HT1080 (cell line): ENCODE results near the gene PDCD10. TPM values are rescaled to one million over a fixed set of nuclear protein-coding genes. Genes with fewer than 3 reads are reported as not detected.
A peak's percentile ranks its signal among the peaks of the same experiment; 100 is the strongest.

Experiments
- DNase-seq: peaks from one replicate; pipeline ENCODE4 v3.0.0-alpha.2; 2015; ENCODE audit warnings: low read depth
- total RNA-seq: library from RNA; depleted of rRNA; stranded (reverse); fragments of >200 nt; shearing (Covaris generic); gene quantifications from 2 replicates; pipeline ENCODE4 v1.2.3, GENCODE V29; 2014

The PDCD10 gene
- total RNA-seq, 1 experiment from 2014 or later = 210 TPM

DNA sequence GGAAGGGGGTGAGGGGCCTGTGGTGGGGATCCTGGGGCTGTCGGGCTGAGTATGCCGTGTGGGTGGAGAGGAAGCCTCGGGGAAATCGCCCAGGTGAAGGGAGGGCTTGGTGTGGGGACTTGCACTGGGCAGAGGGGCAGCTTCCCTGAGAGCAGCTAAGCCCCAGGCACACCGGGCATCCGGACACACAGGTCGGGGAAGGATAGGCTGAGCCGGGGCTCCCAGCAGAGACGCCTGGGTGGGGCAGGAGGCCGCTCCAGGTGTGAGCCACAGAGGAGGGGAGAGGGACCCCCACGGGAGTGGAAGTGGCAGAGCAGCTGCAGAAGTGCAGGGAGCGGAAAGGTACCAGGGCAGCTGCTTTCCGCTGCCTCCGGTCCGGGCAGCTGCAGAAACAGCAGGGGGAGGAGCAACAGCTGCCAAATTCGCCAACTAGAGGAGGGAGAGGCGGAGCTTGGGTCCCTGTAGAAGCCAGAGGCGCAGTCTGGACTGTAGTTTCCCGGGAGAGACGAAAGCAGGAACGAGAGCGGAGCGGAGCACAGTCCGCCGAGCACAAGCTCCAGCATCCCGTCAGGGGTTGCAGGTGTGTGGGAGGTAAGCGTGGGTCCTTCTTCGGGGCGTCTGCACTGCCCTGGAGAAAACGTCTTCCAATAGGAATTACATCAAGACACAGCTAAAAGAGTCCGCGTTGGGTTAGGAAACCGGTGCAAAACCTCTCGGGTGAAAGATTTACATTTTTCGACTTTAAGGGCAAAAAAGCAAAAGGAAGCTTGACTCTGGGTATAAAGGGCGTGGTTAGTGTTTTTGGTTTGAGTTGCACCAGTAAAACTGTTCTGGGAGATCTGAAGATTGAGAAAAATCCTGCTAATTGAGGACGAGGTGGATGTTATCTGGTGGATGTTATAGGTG is 794 bp upstream of the PDCD10 start, which contains the start of gene SERPINI1:
Gene SERPINI1 (plus strand): TSS at position 489 of the 906 bp plus-strand sequence. CDS start 53,408 bp downstream, outside the sequence.
- DNase-seq = peak; percentile 96

DNA sequence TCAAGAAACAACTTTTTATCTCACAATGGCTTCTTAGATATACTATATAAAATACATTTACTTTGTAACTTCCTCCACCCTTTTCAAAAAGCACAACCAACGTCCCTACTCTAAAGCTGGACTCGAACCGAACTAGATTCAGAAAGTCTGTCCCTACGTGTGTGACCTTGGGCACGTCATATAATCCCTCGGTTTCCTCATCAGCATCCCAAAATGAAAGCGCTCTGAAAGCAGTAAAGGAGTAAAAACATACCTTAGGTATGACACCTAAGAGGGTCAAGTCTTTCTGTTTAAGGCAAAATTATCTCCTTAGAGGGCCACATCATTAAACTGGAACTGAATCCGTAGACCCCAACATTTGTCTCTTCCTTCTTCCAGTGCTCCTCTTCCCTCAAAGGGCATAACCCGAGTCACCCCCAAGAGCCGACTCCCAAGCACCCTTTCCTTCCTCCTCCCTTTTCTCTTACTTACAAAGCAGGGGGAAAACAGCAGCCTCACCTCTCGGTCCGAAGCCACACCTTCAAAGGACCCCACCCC is 663 bp downstream of the PDCD10 start:
- DNase-seq = no peak

GRCh38 chr3:167732313-167733065 is 2.2 kb downstream of the PDCD10 start:
- no peak for DNase-seq

DNA sequence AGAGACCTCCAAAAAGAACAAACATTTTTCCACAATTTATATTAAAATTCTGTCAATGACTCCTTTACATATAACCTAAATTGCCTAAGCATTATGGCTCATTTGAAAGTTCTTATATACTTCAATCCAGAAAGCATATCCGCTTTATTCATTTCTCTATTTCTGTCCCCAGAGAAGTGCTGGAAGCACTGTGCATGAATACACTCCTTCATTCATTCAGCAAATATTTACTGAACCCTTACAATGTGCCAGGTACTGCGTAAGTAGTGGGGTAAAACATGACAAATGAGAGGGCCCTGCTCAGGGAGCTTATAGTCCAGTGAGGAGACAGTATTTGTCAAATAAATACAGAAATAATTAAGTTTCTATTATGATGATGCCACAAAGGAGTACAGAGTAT is 3.3 kb downstream of the PDCD10 start:
- DNase-seq = no peak

DNA sequence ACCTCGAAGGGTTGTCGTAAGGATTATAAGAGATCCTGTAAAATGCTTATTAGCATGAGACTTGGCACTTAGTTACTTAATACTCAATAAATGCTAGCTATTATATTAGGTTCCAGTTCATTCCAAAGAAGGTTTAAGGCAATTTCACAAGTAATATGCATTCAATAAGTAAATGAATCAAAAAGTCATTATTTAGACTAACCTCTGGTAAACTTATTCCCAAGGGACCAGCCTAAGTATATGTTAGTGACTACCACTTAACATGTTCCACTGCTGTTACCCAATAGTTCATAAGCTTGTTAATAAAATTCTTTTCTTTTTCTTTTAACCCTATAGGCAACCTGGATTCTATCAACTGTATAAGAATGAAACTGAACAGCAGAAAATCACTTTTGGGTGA is 5.1 kb downstream of the PDCD10 start:
- no peak for DNase-seq

GRCh38 chr3:167728632-167729323 is 5.9 kb downstream of the PDCD10 start:
- no peak for DNase-seq

GRCh38 chr3:167728176-167728575 is 6.5 kb downstream of the PDCD10 start:
- peak; percentile 66 for DNase-seq

DNA sequence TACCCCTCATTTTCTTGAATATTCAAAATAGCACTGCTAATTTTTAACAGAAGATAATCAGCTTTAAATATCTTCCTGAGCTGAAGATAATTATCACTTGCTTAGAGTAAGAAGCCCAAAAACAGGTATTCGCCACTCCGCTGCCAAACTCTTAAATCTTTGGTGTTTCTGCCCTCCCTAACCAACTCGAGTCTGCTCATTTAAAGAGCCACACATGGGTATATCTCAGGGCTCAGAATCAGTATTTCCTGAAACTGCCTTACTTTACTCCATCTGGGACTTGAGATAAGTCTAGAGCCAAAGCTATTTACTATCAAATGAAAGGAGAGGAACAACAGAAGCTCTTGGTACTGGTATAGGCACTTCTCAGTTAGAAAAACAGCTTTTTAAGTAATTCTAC is 10.8 kb downstream of the PDCD10 start:
- DNase-seq = no peak

DNA sequence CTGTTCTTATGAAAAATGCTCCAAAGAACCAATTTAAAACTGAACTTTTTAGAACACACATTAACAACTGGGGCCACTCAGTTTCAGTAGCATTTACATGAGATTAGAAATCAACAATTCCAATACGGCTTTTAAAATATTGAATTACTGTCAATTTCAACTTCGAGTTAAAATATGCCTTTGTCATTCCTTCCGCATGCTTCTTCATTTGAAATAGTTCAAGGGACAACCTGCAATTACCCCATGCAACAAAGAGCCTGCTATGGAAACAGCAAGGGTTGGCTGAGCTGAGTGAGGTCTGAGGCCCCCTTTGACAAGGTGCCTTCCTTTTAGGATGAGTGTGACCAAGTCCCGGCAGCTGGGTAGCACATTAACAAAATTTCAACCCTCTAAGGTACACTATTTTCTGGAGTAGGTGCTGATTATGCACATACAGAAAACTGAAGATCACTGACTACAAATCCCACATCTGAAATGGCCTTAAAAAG is 11.6 kb downstream of the PDCD10 start:
- DNase-seq = no peak

GRCh38 chr3:167718582-167718981 is 16.1 kb downstream of the PDCD10 start:
- no peak for DNase-seq

DNA sequence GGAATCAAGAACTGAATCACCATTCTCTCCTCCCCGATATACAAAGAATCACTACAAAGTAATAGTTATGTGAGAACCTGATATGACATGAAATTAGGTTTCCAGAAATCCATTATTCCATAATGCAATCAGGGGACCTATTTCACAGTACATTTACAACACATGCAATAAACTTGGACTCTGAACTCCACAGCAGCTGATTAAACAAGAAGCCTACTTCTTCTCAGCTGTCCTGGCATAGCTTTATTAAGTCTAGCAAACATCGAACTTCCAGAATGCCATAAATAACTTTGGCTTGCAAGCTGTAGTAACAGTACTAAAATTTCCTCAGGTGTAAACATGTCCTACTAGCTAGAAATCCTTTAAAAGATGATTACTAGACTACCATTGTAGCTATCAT is 17.8 kb downstream of the PDCD10 start:
- no peak for DNase-seq

DNA sequence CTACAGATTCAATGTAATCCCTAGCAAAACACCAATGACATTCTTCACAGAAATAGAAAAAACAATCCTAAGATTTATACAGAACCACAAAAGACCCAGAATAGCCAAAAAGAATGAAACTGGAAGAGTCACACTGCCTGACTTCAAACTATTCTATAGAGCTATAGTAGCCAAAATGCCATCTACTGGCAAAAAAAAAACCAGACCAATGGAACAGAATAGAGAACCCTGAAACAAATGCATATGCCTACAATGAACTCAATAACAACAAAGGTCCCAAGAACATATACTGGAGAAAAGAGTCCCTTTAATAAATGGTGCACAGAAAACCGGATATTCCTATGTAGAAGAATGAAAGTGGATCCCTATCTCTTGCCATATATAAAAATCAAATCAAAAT is 19.8 kb downstream of the PDCD10 start:
- no peak for DNase-seq

DNA sequence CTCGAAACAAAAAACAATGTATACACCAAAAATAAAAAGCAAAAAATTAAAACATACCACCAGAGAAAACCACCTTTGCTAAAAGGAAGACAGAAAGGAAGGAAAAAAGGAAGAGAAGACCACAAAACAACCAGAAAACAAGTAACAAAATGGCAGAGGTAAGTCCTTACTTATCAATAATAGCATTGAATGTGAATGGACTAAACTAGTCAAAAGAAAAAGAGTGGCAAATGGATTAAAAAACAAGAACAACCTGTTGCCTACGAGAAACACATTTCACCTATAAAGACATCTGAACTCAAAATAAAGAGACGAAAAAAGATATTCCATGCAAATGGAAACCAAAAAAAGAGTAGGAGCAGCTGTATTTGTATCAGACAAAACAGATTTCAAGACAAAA is 22.2 kb downstream of the PDCD10 start:
- DNase-seq = no peak

GRCh38 chr3:167711439-167711838 is 23.3 kb downstream of the PDCD10 start:
- DNase-seq = no peak

- DNase-seq = no peak
Measured at GRCh38 chr3:167710552-167710951, 24.1 kb downstream of the PDCD10 start.

GRCh38 chr3:167709690-167710089 is 25.0 kb downstream of the PDCD10 start:
- no peak for DNase-seq

DNA sequence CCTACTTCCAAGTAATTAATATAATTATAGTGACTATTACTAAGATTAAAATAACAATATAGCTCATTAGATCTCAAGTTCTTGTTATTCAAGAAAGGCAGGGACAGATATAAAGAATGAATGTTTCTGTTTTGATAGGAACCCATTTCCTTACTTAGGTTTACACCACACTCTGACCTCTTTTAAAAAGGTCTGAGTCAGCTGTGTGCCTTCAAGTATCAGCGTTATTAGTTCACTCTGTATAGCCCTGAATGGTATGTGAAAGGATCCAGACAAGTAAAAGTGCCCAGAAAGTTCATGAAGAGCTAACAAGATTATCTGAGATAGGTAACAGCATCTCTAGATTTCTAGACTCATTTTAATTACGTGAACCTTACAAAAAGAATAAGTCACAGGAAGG is 28.9 kb downstream of the PDCD10 start:
- DNase-seq = no peak

DNA sequence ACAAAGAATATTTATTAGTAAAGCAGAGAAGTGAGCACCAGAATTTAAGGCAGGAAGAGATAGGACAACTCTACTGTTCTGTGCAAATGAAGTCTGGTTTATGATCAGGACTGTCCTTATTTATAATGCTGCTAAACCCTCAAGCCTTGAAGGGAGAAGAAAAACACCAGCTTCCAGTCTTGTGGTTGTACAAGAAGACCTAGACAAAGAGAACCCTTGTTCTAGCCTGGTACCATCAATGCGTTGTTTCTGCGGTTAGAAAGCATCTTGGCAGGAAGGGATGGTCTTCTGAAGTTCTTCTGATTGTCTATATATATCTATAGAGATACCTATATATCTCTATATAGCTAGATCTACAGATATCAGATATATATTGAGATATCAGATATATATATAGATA is 33.8 kb downstream of the PDCD10 start:
- DNase-seq = no peak

- DNase-seq = no peak
Measured at GRCh38 chr3:167700046-167700445, 34.6 kb downstream of the PDCD10 start.

- DNase-seq = no peak
Measured at GRCh38 chr3:167694121-167694520, 40.6 kb downstream of the PDCD10 start.

DNA sequence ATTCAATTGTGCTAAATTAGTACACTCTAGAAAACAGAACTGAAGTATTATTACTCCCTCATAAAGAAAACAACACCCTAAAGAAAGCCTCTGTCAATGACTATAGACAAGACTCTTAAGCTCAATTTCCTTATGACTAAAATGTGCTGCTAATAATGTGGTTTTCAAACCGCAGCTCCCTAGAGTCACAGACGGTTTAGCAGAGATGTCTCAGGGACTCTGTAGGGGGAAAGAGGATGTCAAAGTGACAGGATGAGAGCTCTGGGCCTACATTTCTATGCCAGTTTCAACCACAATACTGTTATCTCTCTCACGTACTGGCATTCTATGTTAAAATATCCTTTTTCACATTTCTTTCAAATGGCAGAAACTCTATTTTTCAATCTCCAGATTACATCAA is 43.3 kb downstream of the PDCD10 start:
- DNase-seq = no peak
